Left lung (tissue), 10 donors: ENCODE data around the gene ADCY6. TPM values are rescaled to one million over a fixed set of nuclear protein-coding genes. Genes with fewer than 3 reads are reported as not detected.
"Not testable (repeated sequence)": the region's sequence is repeated elsewhere in the genome, so short reads cannot be mapped to it uniquely, and the experiment has no call there.

Experiments used
- ATAC-seq: fragments of 200-7000 bp; cut with Tn5 transposase; one replicate; pipeline ENCODE4 v1.9.1; 2020; ENCODE audit warnings: moderate library complexity
- DNase-seq, 4 donors: peaks; one replicate each; pipeline ENCODE4 v3.0.0-alpha.2; 2013 to 2020
- H3K27ac ChIP-seq, 2 donors: fragments of 200-600 bp; sonication (generic) in 1 of 2; one replicate each; pipeline versions ENCODE4 v1.5.0 to v1.8.0; 2020 to 2021
- H3K27me3 ChIP-seq, 2 donors: fragments of 200-600 bp; sonication (generic) in 1 of 2; one replicate each; pipeline versions ENCODE4 v1.5.0 to v1.8.0; 2020 to 2021
- H3K36me3 ChIP-seq, 2 donors: fragments of 200-600 bp; sonication (generic) in 1 of 2; one replicate each; pipeline versions ENCODE4 v1.5.0 to v1.8.0; 2020 to 2021
- H3K4me1 ChIP-seq, 2 donors: fragments of 200-600 bp; one replicate each; pipeline ENCODE4 v1.8.0; 2021
- H3K4me3 ChIP-seq, 2 donors: fragments of 200-600 bp; sonication (generic) in 1 of 2; one replicate each; pipeline versions ENCODE4 v1.5.0 to v1.8.0; 2020 to 2021; ENCODE audit warnings: mild to moderate bottlenecking in 1 of 2
- H3K9me3 ChIP-seq, 2 donors: fragments of 200-600 bp; sonication (generic) in 1 of 2; one replicate each; pipeline versions ENCODE4 v1.5.0 to v1.8.0; 2020 to 2021
- CTCF ChIP-seq, 2 donors: fragments of 200-600 bp; sonication (generic) in 1 of 2; IDR thresholded peaks; one replicate each; pipeline versions ENCODE4 v1.5.0 to v1.8.0; 2021; ENCODE audit warnings: antibody characterized with exemption in 2 of 2
- intact Hi-C, 2 donors: fragments of 100-400 bp; cut with DNase I; formaldehyde crosslinking; loops; one replicate each; pipeline versions ENCODE4 v1.11.2 to v1.14.2; 2022
- polyA plus RNA-seq, 6 donors: library from polyadenylated mRNA; unstranded; fragments of 120-200 nt; gene quantifications; one replicate each; pipeline ENCODE4 v1.2.1, GENCODE V29; 2013; ENCODE audit not compliant: insufficient read length in 6 of 6
- total RNA-seq, 2 donors: library from RNA; stranded (reverse); fragmentation: NEBNext Ultra II Directional; extraction: Animal tissue kit (Norgen Biotek cat#: 25700); gene quantifications; one replicate each; pipeline ENCODE4 v1.2.1, GENCODE V29; 2021
- donor health status: DM: no; HTN: yes; CAD: no.
- donor health status: DM: no; HTN: no; CAD: no.

The ADCY6 gene
- total and polyA plus RNA-seq, 8 donors: 33.0 to 67.0 (median 56.3) TPM

GRCh38 chr12:48736456-48736855 is 52.4 kb downstream of the ADCY6 start:
- DNase-seq: no peak
- Histone ChIP-seq H3K36me3 (no peaks in the 10 kb centered on the region), H3K27ac (no peak overlapping the region), H3K9me3 (no peaks in the 10 kb centered on the region), H3K4me1 (no peaks in the 10 kb centered on the region), H3K4me3 (no peak overlapping the region), H3K27me3 (peaks cover 0 to 19% of the 10 kb centered on the region in 2 donors)
- intact Hi-C loops: no loop called here
- no peak for ATAC-seq
- no peak for TF ChIP-seq CTCF (IDR thresholded peaks at IDR 0.05)

GRCh38 chr12:48728807-48729206 is 60.1 kb downstream of the ADCY6 start:
- Histone ChIP-seq H3K36me3 (no peaks in the 10 kb centered on the region), H3K27me3 (no peaks in the 10 kb centered on the region), H3K9me3 (no peaks in the 10 kb centered on the region), H3K27ac (no peak overlapping the region), H3K4me3 (no peak overlapping the region), H3K4me1 (no peaks in the 10 kb centered on the region)
- no peak for ATAC-seq
- intact Hi-C loops: no loop called here
- DNase-seq: no peak
- no peak for TF ChIP-seq CTCF (IDR thresholded peaks at IDR 0.05)

GRCh38 chr12:48720737-48721136 is 68.2 kb downstream of the ADCY6 start:
- intact Hi-C loops, H3K36me3 ChIP-seq, H3K27ac ChIP-seq, H3K4me1 ChIP-seq, H3K4me3 ChIP-seq, DNase-seq, ATAC-seq, H3K27me3 ChIP-seq: not testable (repeated sequence)
- H3K9me3 ChIP-seq: peaks cover 0 to 17% of the 10 kb centered on the region in 2 donors

GRCh38 chr12:48720171-48720570 is 68.7 kb downstream of the ADCY6 start:
- intact Hi-C loops, H3K27me3 ChIP-seq, DNase-seq, H3K4me3 ChIP-seq, H3K27ac ChIP-seq, ATAC-seq, H3K36me3 ChIP-seq: not testable (repeated sequence)
- Histone ChIP-seq H3K4me1 (peaks cover 6 to 14% of the 10 kb centered on the region in 2 donors), H3K9me3 (peaks cover 0 to 17% of the 10 kb centered on the region in 2 donors)

- H3K9me3 ChIP-seq: peaks cover 0 to 17% of the 10 kb centered on the region in 2 donors
- H3K27me3 ChIP-seq, ATAC-seq, DNase-seq, H3K27ac ChIP-seq, H3K4me3 ChIP-seq, intact Hi-C loops: not testable (repeated sequence)
- peaks cover 12 to 26% of the 10 kb centered on the region in 2 donors for H3K4me1 ChIP-seq
- H3K36me3 ChIP-seq: peaks cover 0 to 10% of the 10 kb centered on the region in 2 donors
Observed at GRCh38 chr12:48719002-48719401, 69.9 kb downstream of the ADCY6 start.

- peak overlapping the region; percentile 89 to 97 for H3K27ac ChIP-seq
- DNase-seq (peak in 2 of 4 donors; percentile 5 to 11), ATAC-seq (no peak)
- H3K36me3 ChIP-seq: peaks cover 0 to 28% of the 10 kb centered on the region in 2 donors
- peaks cover 0 to 17% of the 10 kb centered on the region in 2 donors for H3K9me3 ChIP-seq
- peak overlapping the region; percentile 65 to 71 for H3K4me3 ChIP-seq
- intact Hi-C loops: no loop called here
- peaks cover 12 to 42% of the 10 kb centered on the region in 2 donors for H3K4me1 ChIP-seq
- TF ChIP-seq CTCF (IDR thresholded peaks at IDR 0.05): no peak
- no peaks in the 10 kb centered on the region for H3K27me3 ChIP-seq
Observed at GRCh38 chr12:48717252-48717695, 71.6 kb downstream of the ADCY6 start.
